T-cell (primary cell): ENCODE measurements around the gene TAPBP. TPM values are rescaled to one million over a fixed set of nuclear protein-coding genes. Genes with fewer than 3 reads are reported as not detected.

Source experiments
- ATAC-seq, 4 experiments: fragments of 200-7000 bp in 3 of 4; fragments of 150-1000 bp in 1 of 4; cut with Tn5 transposase; replicated peaks in 1 of 4; 1 replicate in 3 of 4; 2 replicates in 1 of 4; pipeline ENCODE4 v1.10.0; 2021; ENCODE audit warnings: moderate library complexity in 3 of 4, mild to moderate bottlenecking in 2 of 4, moderate number of reproducible peaks in 1 of 4
- CTCF ChIA-PET, 2 donors: fragments of 300-600 bp; sonication (Branson Sonifier 250); formaldehyde crosslinking; loops; one replicate each; lab custom pipeline; 2022; ENCODE audit warnings: antibody characterized with exemption in 2 of 2; lab: Charles Lee
- POLR2A ChIA-PET, 2 donors: fragments of 300-600 bp; sonication (Branson Sonifier 250); formaldehyde crosslinking; loops; one replicate each; lab custom pipeline; 2022; ENCODE audit warnings: antibody characterized with exemption in 2 of 2; lab: Charles Lee
- DNase-seq, 35 experiments: peaks; one replicate each; pipeline versions ENCODE4 v3.0.0 to v3.0.0-alpha.2; 2013 to 2023
- H3K27ac ChIP-seq: one replicate; pipeline ENCODE4 v1.5.1; 2013; ENCODE audit warnings: low read length
- H3K27me3 ChIP-seq, 2 experiments: replicated peaks in 1 of 2; 1 replicate in 1 of 2; 2 replicates in 1 of 2; pipeline versions ENCODE4 v1.6.1 to v1.7.0; 2013; ENCODE audit warnings: low read length in 1 of 2, mixed read lengths in 1 of 2; ENCODE audit not compliant: control insufficient read depth in 2 of 2, insufficient read depth in 2 of 2; ENCODE audit errors: extremely low read depth in 1 of 2
- H3K36me3 ChIP-seq, 2 donors: 1 replicate in 1 of 2; 2 replicates in 1 of 2; pipeline versions ENCODE4 v1.6.1 to v1.7.0; 2013; ENCODE audit warnings: low read length in 1 of 2; ENCODE audit not compliant: control insufficient read depth in 2 of 2, insufficient read depth in 1 of 2; ENCODE audit errors: extremely low read depth in 1 of 2
- H3K4me1 ChIP-seq, 2 experiments: 1 replicate in 1 of 2; 2 replicates in 1 of 2; pipeline versions ENCODE4 v1.6.1 to v1.7.0; 2013; ENCODE audit warnings: low read length in 2 of 2, mixed read lengths in 1 of 2; ENCODE audit not compliant: insufficient read depth in 2 of 2, control insufficient read depth in 1 of 2; ENCODE audit errors: extremely low read depth in 1 of 2
- H3K4me3 ChIP-seq, 2 donors: 1 replicate in 1 of 2; 2 replicates in 1 of 2; pipeline versions ENCODE4 v1.5.1 to v1.7.0; 2013; ENCODE audit warnings: mild to moderate bottlenecking in 2 of 2, low read length in 1 of 2, moderate library complexity in 1 of 2; ENCODE audit not compliant: control insufficient read depth in 1 of 2; ENCODE audit errors: extremely low read depth in 1 of 2
- H3K9me3 ChIP-seq: 2 replicates; pipeline ENCODE4 v1.7.0; 2013
- H3K27ac Mint-ChIP-seq, 2 donors: one replicate each; pipeline ENCODE4 v1.8.0; 2020 to 2021; ENCODE audit warnings: mild to moderate bottlenecking in 2 of 2, mixed read lengths in 2 of 2
- H3K27me3 Mint-ChIP-seq, 2 donors: one replicate each; pipeline ENCODE4 v1.8.0; 2021 to 2022; ENCODE audit warnings: mixed read lengths in 2 of 2
- H3K36me3 Mint-ChIP-seq: one replicate; pipeline ENCODE4 v1.8.0; 2021; ENCODE audit warnings: mixed read lengths
- H3K4me1 Mint-ChIP-seq, 3 donors: one replicate each; pipeline ENCODE4 v1.8.0; 2020 to 2022; ENCODE audit warnings: mixed read lengths in 3 of 3, mild to moderate bottlenecking in 1 of 3
- H3K4me3 Mint-ChIP-seq, 3 donors: one replicate each; pipeline ENCODE4 v1.8.0; 2020 to 2022; ENCODE audit warnings: mild to moderate bottlenecking in 3 of 3, mixed read lengths in 3 of 3, moderate library complexity in 3 of 3
- H3K9me3 Mint-ChIP-seq, 3 donors: one replicate each; pipeline ENCODE4 v1.8.0; 2020 to 2022; ENCODE audit warnings: mixed read lengths in 3 of 3
- WGBS: methylation state at CpG from one replicate; pipeline ENCODE4 v1.1.5; 2013; ENCODE audit warnings: missing lambda C conversion rate; ENCODE audit not compliant: insufficient coverage; 5-methylcytosine and 5-hydroxymethylcytosine counted together
- total RNA-seq, 35 experiments: library from RNA in 6 of 35; stranded (reverse) in 6 of 35; fragments of 120-200 nt in 1 of 35; gene quantifications; one replicate each; pipeline versions ENCODE4 v1.2.1 to v1.2.4 and lab custom pipeline; 2013 to 2026

Gene TAPBP
- total RNA-seq, 5 donors from 2014 or later (not counting 1 experiment from before 2014, with no cell fraction given) = 224 to 271 (median 254) TPM

DNA sequence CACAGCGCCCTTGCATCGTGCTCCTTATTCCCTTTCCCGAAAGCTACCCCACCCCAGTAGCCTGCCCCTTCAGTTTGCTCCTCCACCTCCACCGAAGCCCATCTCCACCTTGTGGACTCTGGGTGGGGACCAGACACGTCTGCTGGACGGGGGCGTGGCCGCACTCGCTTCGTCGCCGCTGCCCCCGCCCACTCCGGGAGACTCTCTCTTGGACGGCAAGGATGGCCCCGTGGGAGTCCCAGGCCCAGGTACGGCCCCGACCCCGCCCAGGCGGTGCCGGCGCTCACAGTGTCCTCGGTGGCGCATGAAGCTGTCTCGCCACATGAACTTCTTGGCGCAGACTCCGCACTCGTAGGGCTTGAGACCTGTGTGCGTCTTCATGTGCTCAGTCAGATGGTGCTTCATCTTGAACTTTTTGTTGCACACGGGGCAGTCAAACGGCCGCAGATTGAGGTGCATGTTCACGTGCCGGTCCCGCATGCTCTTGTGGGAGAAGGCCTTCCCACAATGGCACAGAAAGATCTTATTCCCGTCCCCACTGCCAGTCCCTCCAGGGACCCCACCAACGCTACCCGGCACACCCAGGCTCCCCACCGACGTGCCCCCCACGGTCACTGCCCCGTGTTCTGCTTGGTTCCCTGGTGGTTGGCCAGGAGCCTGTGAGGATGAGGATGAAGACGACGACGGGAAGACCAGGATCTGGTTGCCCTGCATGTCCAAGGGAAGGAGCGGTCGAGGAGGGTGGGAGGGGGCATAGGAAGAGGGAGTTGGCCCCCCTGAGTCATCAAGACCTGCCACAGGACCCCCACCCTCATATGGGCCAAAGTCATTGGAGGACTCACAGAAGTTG, 1.3 kb upstream of the TAPBP start:
- H3K27me3 Mint-ChIP-seq = no peaks in the 10 kb centered on the region
- H3K9me3 ChIP-seq = no peaks in the 10 kb centered on the region
- ChIA-PET POLR2A (no interaction called here), CTCF (no interaction called here)
- peak overlapping the region; percentile 99 for H3K27ac ChIP-seq
- H3K36me3 ChIP-seq = peaks cover 6 to 40% of the 10 kb centered on the region in 2 donors
- peak overlapping the region; percentile 35 to 93 for H3K4me3 ChIP-seq
- no peaks in the 10 kb centered on the region for H3K27me3 ChIP-seq
- peak overlapping the region; percentile 98 to 100 (median 99) for H3K4me3 Mint-ChIP-seq
- H3K4me1 ChIP-seq = peaks cover 37 to 81% of the 10 kb centered on the region in 2 experiments
- H3K27ac Mint-ChIP-seq = peak overlapping the region; percentile 97 to 98
- DNase-seq (peak in 1 of 35 experiments; percentile 6), ATAC-seq (no peak)
- WGBS = 70% methylated on average over 37 of the region's 47 CpGs
- peaks cover 28% of the 10 kb centered on the region for H3K36me3 Mint-ChIP-seq
- no peaks in the 10 kb centered on the region for H3K9me3 Mint-ChIP-seq
- peaks cover 73 to 78% (median 74%) of the 10 kb centered on the region in 3 donors for H3K4me1 Mint-ChIP-seq

DNA sequence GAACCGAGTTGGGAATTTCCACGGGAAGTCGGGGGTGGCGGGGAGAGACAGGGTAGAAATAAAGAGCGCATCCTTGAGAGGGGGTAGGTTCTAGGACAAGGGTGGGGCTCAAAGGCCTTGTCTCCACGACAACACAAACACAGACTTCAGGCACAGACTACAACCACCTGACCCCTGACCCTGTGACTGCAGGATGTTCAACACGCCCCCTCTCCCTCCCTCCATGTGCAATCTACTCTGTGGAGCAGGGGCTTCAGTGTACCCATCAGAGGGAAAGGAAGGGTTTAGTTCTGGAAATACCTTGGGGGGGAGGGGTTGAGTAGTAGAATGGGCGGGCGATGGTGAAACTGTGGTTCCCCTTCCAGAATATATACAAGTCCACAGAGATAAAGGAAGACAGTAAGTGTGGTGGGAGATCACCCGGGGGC, 651 bp upstream of the TAPBP start:
- ATAC-seq (peak; percentile 8 to 59 (median 15)), DNase-seq (peak in 34 of 35 experiments; percentile 37 to 91 (median 71))
- Mint-ChIP-seq H3K27me3 (no peaks in the 10 kb centered on the region), H3K36me3 (peaks cover 21% of the 10 kb centered on the region), H3K4me3 (peak overlapping the region; percentile 98 to 100 (median 99)), H3K9me3 (no peaks in the 10 kb centered on the region), H3K27ac (peak overlapping the region; percentile 97 to 98), H3K4me1 (peaks cover 67 to 72% (median 68%) of the 10 kb centered on the region in 3 donors)
- Histone ChIP-seq H3K4me3 (peak overlapping the region; percentile 35 to 93), H3K4me1 (peaks cover 32 to 81% of the 10 kb centered on the region in 2 experiments), H3K36me3 (peaks cover 6 to 38% of the 10 kb centered on the region in 2 donors), H3K9me3 (no peaks in the 10 kb centered on the region), H3K27me3 (no peaks in the 10 kb centered on the region), H3K27ac (peak overlapping the region; percentile 99)
- CTCF ChIA-PET = no interaction called here
- POLR2A ChIA-PET = no interaction called here
- WGBS = no CpG with 5 or more reads among the region's 10 CpGs

DNA sequence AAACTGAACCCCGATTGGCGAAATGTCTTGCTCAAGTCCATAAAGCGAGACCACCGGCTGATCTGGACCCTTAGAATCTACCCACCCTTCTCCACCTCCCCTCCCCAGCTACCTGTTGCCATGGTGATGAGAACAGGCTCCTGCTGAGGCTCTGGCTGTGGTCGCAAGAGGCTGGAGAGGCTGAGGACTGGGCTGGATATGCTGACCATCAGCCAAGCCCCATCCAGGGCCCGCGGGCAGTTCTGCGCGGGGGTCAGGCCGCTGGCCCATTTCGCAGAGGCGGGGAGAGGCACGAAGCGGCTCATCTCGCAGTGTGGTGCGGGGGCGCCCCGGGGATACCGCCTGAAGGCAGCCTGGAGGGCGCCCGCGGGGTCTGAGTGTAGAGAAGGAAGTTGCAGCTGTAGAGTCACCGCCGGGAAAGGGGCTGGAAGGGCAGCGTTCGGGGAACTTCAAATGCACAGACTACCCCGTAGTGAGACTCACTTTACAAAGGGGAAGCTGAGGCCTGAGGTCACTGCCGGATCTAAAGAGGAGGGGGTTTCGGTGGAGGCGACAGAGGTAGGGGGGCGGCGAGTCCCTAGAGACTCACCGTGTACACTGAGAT, 671 bp downstream of the TAPBP start:
- POLR2A ChIA-PET = interaction anchor here (0.5 to 1.5 kb wide), 7 partner anchors 15 to 1107 kb away, joined by 3 to 6 read pairs (median 4); partner anchors contain the start of genes RGL2 (in 1 of the 2) and SYNGAP1 (in 1 of the 2)
- Histone ChIP-seq H3K36me3 (peaks cover 0 to 35% of the 10 kb centered on the region in 2 donors), H3K4me3 (peak overlapping the region; percentile 93 to 99), H3K27ac (peak overlapping the region; percentile 99), H3K4me1 (peaks cover 20 to 76% of the 10 kb centered on the region in 2 experiments), H3K27me3 (no peaks in the 10 kb centered on the region), H3K9me3 (no peaks in the 10 kb centered on the region)
- no peaks in the 10 kb centered on the region for H3K9me3 Mint-ChIP-seq
- ATAC-seq (peak in 2 of 4 experiments; percentile 7 to 13), DNase-seq (peak in 17 of 35 experiments; percentile 4 to 56 (median 34))
- peaks cover 63 to 68% (median 65%) of the 10 kb centered on the region in 3 donors for H3K4me1 Mint-ChIP-seq
- peaks cover 16% of the 10 kb centered on the region for H3K36me3 Mint-ChIP-seq
- peak overlapping the region; percentile 97 to 98 for H3K27ac Mint-ChIP-seq
- CTCF ChIA-PET = interaction anchor here in 1 of 2 donors (0.6 to 2.2 kb wide), 6 partner anchors 14 to 1991 kb away, joined by 4 to 12 read pairs (median 7); partner anchors contain the start of genes B3GALT4, RPS18 and VPS52
- under 1% methylated on average over 21 of the region's 33 CpGs for WGBS
- H3K27me3 Mint-ChIP-seq = no peaks in the 10 kb centered on the region
- H3K4me3 Mint-ChIP-seq = peak overlapping the region; percentile 98 to 100 (median 99)

DNA sequence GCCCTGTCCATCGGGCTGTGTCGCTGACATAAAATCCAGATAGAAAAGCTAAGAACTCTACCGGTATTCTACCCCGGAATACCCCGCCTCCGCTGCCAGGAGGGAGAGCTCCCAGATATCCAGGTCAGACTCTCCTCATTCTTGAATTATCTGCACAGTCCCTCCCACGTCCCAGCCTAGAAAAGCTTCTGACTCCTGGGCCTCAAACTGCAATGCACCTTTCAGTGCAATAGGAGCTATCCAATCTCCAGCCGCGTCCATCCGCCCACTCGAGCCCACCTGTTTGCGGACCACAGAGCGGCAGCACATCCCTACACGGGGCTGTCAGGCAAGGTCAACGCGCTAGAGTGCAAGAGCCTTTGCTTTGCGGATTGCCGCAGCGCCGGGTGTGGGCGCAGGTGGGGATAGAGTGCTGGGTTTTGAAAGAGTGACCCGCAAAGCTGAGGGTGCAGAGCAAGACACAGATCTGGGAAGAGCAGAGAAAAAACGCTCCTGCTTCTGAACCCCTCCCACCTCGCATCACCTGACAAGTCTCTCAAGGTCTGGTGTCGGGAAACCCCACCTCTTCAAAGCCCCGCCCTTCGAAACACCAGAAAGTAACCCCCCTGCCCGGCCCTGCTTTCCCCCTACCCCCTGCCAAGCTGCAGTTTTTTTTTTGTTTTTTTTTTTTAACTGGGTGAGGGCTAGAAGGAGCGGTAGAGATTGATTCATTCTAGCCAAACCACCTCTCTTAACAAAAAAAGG, 1.3 kb downstream of the TAPBP start:
- WGBS = 19% methylated on average over 22 of the region's 29 CpGs
- ChIA-PET CTCF (interaction anchor here (0.6 to 2.2 kb wide), 7 partner anchors 13 to 1990 kb away, joined by 3 to 12 read pairs (median 5); partner anchors contain the start of genes B3GALT4 (in 2 of the 2), RPS18 (in 1 of the 2) and VPS52 (in 1 of the 2)), POLR2A (interaction anchor here (0.5 to 1.6 kb wide), 8 partner anchors 13 to 1108 kb away, joined by 3 to 6 read pairs (median 4); partner anchors contain the start of genes PFDN6 (in 1 of the 2), RGL2 (in 1 of the 2) and SYNGAP1 (in 1 of the 2))
- Mint-ChIP-seq H3K9me3 (no peaks in the 10 kb centered on the region), H3K4me1 (peaks cover 61 to 67% (median 65%) of the 10 kb centered on the region in 3 donors), H3K36me3 (peaks cover 17% of the 10 kb centered on the region), H3K27ac (peak overlapping the region; percentile 97 to 98), H3K4me3 (peak overlapping the region; percentile 98 to 100 (median 99)), H3K27me3 (no peaks in the 10 kb centered on the region)
- Histone ChIP-seq H3K9me3 (no peaks in the 10 kb centered on the region), H3K4me3 (peak overlapping the region; percentile 93 to 99), H3K27ac (peak overlapping the region; percentile 99), H3K36me3 (peaks cover 0 to 41% of the 10 kb centered on the region in 2 donors), H3K4me1 (peaks cover 20 to 72% of the 10 kb centered on the region in 2 experiments), H3K27me3 (no peaks in the 10 kb centered on the region)
- ATAC-seq (peak; percentile 35 to 57 (median 48)), DNase-seq (peak; percentile 31 to 95 (median 88))

DNA sequence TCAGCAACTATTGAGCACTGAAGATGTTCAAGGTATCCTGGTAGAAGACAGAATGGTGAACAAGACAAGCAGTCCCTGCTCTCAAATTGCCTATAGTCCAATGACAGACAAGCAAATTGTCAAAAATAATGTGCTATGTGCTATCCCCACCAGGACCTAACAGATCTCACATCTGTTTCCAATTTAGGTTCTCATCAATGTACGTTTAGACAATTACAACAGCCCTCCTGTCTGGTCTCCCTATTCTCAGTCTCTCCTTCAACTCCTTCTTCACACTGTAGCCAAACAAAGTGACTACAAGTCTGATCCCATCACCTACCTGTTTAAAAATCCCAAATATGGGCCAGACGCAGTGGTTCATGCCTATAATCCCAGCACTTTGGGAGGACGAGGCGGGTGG, 7.5 kb downstream of the TAPBP start:
- Mint-ChIP-seq H3K36me3 (peaks cover 36% of the 10 kb centered on the region), H3K27ac (peak overlapping the region; percentile 3 to 43), H3K9me3 (no peaks in the 10 kb centered on the region), H3K4me3 (no peak overlapping the region), H3K4me1 (peaks cover 38 to 47% (median 46%) of the 10 kb centered on the region in 3 donors), H3K27me3 (no peaks in the 10 kb centered on the region)
- WGBS = 86% methylated on average over 3 of the region's 4 CpGs
- POLR2A ChIA-PET = interaction anchor here in 1 of 2 donors (1.1 kb wide), 1 partner anchor 28 kb away, joined by 3 read pairs; no protein-coding TSS in a partner anchor
- no peak for ATAC-seq
- Histone ChIP-seq H3K27ac (peak overlapping the region; percentile 29), H3K9me3 (no peaks in the 10 kb centered on the region), H3K4me1 (peaks cover 2 to 50% of the 10 kb centered on the region in 2 experiments), H3K4me3 (no peak overlapping the region), H3K27me3 (no peaks in the 10 kb centered on the region), H3K36me3 (peaks cover 9 to 80% of the 10 kb centered on the region in 2 donors)
- no peak for DNase-seq
- CTCF ChIA-PET = interaction anchor here in 1 of 2 donors (0.8 kb wide), 1 partner anchor 129 kb away, joined by 3 read pairs; no protein-coding TSS in a partner anchor
